ENCODE results near the gene SAP30BP. TPM values are rescaled to one million over a fixed set of nuclear protein-coding genes. Genes with fewer than 3 reads are reported as not detected.

SAP30BP gene
- total and polyA plus RNA-seq, 2 experiments from 2014 or later = 44.9 to 97.9 TPM

DNA sequence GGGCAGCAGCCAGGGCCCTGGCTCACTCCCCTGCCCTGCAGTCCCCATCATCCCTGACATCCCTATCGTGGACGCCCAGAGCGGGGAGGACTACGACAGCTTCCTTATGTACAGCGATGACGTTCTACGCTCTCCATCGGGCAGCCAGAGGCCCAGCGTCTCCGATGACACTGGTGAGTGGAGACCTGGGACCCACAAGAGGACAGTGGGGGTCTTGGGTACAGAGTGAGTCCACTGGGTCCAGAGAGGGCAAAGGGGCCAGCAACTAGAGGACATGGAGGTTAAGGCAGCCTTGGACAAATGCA is 85.2 kb downstream of the SAP30BP start:
- Mint-ChIP-seq H3K4me1 (peaks cover 6% of the 10 kb centered on the region), H3K4me3 (no peak overlapping the region), H3K36me3 (ENCODE audit: low read depth) (no peaks in the 10 kb centered on the region), H3K9me3 (no peaks in the 10 kb centered on the region), H3K27me3 (ENCODE audit: insufficient read depth, low read depth, poor library complexity) (peaks cover 25% of the 10 kb centered on the region), H3K27ac (no peak overlapping the region)
- Histone ChIP-seq H3K79me2 (replicated peaks; ENCODE audit: insufficient read depth) (no peaks in the 10 kb centered on the region), H3K4me3 (no peak overlapping the region), H3K27ac (ENCODE audit: low read depth) (no peak overlapping the region), H2AFZ (no peak overlapping the region), H3K4me1 (ENCODE audit: insufficient read depth) (no peaks in the 10 kb centered on the region), H4K20me1 (replicated peaks; ENCODE audit: insufficient read depth) (no peaks in the 10 kb centered on the region), H3F3A (replicated peaks; ENCODE audit: low read depth) (peaks cover 7% of the 10 kb centered on the region; the same call in 1 of the 2 replicates), H3K9me2 (ENCODE audit: insufficient read depth) (no peaks in the 10 kb centered on the region), H3K27me3 (ENCODE audit: insufficient read depth) (no peaks in the 10 kb centered on the region), H3K4me2 (no peak overlapping the region), H3K36me3 (ENCODE audit: insufficient read depth) (no peaks in the 10 kb centered on the region)
- ATAC-seq (no peak), DNase-seq (ENCODE audit: low spot score) (no peak)
- no peak for TF ChIP-seq POLR2AphosphoS5 (IDR thresholded peaks at IDR 0.05; ENCODE audit: low read depth)
- TF ChIP-seq ZNF462 (CRISPR knock-in tag; IDR thresholded peaks at IDR 0.05) = no peak
- no peak for TF ChIP-seq EZH2 (IDR thresholded peaks at IDR 0.05; ENCODE audit: low read depth, unreplicated experiment)
- no peak for TF ChIP-seq ZNF331 (CRISPR knock-in tag; IDR thresholded peaks at IDR 0.05; ENCODE audit: low read depth)
- TF ChIP-seq, protein P1, sequence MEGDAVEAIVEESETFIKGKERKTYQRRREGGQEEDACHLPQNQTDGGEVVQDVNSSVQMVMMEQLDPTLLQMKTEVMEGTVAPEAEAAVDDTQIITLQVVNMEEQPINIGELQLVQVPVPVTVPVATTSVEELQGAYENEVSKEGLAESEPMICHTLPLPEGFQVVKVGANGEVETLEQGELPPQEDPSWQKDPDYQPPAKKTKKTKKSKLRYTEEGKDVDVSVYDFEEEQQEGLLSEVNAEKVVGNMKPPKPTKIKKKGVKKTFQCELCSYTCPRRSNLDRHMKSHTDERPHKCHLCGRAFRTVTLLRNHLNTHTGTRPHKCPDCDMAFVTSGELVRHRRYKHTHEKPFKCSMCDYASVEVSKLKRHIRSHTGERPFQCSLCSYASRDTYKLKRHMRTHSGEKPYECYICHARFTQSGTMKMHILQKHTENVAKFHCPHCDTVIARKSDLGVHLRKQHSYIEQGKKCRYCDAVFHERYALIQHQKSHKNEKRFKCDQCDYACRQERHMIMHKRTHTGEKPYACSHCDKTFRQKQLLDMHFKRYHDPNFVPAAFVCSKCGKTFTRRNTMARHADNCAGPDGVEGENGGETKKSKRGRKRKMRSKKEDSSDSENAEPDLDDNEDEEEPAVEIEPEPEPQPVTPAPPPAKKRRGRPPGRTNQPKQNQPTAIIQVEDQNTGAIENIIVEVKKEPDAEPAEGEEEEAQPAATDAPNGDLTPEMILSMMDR (conservative IDR thresholded peaks at IDR 0.05; ENCODE audit: low read depth in 2 of 2) = no peak

Data from GM23338 (cell line).